ENCODE results near the gene MEAK7. TPM values are rescaled to one million over a fixed set of nuclear protein-coding genes. Genes with fewer than 3 reads are reported as not detected.
A peak's percentile ranks its signal among the peaks of the same experiment; 100 is the strongest.

The MEAK7 gene
- total RNA-seq, 1 experiment from 2014 or later: 37.2 TPM

DNA sequence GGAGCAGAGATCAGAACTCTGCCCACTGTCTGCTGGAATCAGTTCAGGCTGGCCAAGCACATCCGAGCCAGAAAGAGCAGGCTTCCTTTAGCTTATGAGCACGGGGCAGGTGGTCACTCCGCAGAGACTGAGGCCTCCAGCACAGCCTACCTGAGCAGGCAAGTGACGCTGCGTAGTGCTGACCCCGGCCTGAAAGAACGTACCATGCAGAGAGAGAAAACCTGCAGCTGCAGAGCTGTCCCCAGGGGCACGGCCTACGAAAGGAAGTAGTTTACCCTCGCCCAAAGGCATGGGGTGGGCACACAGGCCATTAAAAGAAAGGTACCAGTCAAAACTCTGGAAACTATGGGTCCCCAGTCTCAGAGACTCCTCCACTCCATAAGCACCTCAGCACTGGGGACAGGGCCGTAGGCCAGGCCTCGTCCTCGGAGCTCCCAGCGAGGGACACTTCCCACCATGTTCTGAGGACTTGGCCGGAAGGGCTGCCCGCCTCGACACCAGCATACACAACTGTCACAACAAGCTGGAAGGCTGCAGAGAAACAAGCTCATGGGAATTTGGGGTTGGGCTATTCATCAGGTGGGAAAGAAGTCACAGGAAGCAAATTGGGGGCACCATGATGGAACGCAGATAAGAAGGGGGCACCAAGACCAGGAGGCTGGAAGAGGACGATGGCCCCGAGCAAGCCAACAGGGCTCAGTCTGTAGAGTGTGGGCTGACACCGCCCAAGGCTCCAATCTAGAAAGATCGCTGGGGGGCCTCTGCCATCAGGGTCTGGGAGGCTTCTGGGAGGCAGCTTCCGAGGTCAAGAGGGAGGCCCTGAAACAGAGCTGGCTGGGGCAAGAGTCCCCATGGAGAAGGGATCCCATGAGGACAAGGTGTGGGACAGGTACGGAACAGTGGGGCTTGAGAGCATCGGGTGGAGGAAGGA, 21.2 kb downstream of the MEAK7 start:
- DNase-seq (ENCODE audit: low read depth): no peak
- in situ Hi-C loops (cut with HindIII; ENCODE audit: low pct_unique_long_range_greater_than_20kb, low sequenced_read_pairs): no loop called here

DNA sequence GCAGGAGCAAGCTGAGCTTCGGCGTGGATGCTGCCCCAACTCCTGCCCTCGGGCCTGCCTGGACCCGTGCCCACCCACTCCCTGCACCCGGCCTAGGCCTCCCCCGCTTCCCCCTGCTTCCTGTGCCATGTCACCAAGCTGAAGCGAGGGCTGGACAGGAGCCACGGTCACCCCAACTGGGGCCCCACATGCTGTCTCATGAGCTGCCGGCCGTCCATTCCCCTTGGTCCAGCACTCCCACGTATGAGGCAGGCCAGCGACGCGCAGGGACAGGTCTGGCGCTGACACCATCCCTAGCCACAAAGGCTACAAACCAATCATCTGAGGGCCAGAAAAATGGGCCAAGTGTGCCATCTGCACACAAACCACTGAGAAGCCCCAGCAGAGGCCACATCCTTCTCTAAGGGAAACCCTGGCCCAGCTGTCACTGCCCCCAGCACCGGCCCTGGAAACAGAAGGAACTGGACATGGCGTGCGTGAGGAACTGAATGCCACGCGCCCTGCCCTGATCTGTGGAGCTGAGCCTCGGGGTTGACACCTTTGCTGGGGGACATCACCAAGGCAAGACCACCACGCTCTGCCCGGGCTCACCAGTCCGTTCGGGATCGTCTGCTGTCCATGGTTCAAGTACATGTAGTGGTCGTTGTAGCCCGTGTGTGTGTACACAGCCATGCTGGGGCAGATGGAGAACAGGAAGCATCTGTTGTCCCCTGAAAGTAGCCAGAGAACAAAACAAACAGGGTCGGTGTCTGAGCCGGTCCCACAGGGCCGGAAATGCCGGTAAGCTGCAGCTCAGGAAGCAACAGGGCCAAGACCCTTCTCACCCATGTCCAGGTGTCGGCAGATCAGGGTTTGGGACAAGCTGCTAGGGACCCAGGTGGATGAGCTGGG, 22.2 kb downstream of the MEAK7 start:
- DNase-seq (ENCODE audit: low read depth): no peak
- in situ Hi-C loops (cut with HindIII; ENCODE audit: low pct_unique_long_range_greater_than_20kb, low sequenced_read_pairs): no loop called here

DNA sequence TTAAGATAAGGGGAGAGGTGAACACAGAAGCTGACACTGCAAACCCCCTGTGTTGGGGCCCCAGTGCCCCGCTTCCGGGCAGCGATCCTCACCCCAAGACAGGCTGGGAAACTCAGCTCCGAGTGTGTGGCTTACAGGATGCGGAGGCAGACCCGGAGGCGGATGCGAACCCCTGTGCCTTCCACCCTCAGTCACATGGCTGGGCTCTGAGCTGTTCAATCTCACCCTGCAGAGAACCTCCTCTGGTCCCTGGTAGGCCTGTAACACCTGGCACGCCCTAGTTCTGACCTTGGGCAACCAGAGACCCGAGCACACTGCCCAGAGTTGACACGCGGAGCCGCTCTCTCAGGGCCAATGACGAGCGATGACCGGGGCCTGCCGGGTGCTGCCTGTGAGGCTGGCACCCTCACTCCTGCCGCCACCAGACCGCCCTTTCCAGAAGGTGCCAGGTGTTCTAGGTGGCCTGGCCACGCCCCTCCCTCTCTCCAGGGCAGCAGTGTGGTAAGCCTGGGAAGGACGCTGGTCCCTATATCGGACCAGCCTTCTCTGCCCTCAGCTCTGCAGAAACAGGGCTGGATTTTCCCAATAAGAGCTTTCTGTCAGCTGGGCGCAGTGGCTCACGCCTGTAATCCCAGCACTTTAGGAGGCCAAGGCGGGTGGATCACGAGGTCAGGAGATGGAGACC, 23.3 kb downstream of the MEAK7 start:
- in situ Hi-C loops (cut with HindIII; ENCODE audit: low pct_unique_long_range_greater_than_20kb, low sequenced_read_pairs): no loop called here
- no peak for DNase-seq (ENCODE audit: low read depth)

DNA sequence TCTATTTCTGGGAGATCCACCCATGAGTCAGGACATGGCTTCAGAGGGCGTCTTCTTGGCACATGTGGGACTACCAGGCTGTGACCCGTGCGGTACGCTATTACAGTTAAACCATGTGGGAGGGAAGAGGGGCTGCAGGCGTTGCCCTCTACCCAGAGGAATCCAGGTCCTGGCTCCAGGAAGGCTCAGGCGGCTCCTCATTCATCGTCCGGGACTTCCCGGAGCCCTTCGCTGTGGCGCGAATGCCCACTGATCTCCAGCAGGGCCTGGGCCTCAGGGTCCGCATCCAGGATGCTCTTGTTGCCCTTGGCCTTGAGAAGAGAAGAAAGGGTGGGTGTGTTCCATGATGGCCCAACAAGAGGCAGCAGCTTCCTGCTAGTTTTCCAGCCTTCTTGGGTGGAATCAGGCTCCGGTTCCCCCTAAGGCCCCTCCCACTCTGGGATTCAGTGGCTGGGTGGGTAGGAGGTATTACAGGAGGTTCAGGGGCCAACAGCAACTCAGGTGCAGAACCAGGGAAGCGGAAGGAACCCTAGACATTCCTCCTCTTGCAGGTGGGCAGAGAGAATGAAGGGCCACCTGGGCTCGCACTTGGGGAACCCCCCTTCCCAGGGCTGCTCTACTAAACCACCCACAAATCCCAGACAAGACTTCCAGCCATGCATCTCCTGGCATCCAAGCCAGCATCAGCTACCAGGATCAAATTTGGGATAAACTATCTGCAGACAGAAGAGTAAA, 24.6 kb downstream of the MEAK7 start:
- in situ Hi-C loops (cut with HindIII; ENCODE audit: low pct_unique_long_range_greater_than_20kb, low sequenced_read_pairs): no loop called here
- DNase-seq (ENCODE audit: low read depth): no peak

DNA sequence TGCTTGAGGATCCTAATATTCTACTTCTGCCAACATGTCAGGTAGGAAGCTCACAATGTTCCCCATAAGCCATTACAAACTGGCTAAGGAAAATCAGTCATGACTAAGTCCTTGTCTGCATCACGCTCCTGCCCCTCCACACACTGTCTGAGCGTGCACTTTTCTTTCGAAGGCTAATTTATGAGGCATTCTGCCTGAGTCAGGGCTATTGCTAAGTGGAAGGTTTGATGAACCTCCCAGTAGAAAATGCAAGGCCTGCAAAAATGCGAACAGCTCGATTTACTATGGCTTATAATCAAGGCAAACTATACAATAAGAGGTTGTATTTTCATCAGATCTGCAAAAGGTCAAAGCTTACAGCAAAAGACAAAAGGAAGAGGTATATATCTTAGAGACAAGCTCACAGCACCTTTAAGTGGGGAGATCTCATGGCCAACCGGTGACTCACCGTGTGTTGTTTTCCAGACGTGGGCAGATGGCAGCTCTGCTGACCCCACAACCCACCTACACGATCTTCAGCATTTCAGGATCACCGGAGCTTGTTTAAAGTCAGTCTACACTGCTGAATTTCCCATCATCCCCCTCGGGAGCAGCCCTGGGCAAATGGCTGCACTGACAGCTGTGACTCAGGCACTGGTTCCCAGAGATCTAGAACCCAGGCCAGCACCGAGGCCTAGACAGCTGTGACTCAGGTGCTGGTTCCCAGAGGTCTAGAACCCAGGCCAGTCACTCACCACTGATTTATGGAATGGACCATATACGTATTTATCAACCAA, 26.1 kb downstream of the MEAK7 start:
- peak; percentile 40 for DNase-seq (ENCODE audit: low read depth)

DNA sequence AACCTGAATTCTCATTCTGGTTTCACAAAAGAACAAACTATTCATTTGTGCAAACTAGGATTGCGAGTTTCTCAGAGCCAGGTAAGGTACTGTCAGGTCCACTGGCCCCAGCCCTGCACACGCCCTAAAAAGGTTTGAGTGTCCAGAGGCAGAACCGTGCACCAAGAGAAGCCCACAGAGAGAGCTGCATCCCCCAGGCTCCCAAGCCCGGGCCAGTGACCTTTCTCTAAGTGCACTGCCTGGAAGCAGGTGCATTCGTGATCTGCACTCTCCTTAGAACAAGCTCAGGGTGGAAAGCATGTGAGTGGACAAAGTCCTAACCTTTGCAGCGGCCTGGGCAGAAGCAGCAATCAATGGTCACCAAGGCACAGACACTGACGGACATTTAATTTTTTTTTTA, 26.8 kb downstream of the MEAK7 start:
- DNase-seq (ENCODE audit: low read depth): no peak
- in situ Hi-C loops (cut with HindIII; ENCODE audit: low pct_unique_long_range_greater_than_20kb, low sequenced_read_pairs): no loop called here

More for the DNA sequence above, 26.1 kb downstream of the MEAK7 start:
- in situ Hi-C loops (cut with HindIII; ENCODE audit: low pct_unique_long_range_greater_than_20kb, low sequenced_read_pairs): no loop called here

DNA sequence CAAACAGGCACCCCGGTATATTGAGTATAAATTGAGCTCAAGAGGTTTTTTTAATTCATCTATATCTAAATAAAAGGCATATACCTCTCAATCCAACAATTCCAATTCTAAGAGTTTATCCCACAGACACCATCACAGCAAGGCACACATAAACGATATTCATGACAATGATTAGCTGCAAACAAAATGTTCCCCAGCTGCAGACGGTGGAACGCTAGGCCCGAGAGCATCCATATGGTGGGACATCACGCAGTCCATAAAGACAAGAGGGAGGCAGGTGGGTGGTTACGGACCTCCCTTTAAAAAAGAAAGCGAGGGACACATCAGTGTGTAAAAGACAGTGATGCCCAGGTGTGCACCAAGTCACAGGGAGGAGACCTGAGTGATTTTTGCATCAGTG, 28.1 kb downstream of the MEAK7 start:
- DNase-seq (ENCODE audit: low read depth): no peak
- in situ Hi-C loops (cut with HindIII; ENCODE audit: low pct_unique_long_range_greater_than_20kb, low sequenced_read_pairs): no loop called here

DNA sequence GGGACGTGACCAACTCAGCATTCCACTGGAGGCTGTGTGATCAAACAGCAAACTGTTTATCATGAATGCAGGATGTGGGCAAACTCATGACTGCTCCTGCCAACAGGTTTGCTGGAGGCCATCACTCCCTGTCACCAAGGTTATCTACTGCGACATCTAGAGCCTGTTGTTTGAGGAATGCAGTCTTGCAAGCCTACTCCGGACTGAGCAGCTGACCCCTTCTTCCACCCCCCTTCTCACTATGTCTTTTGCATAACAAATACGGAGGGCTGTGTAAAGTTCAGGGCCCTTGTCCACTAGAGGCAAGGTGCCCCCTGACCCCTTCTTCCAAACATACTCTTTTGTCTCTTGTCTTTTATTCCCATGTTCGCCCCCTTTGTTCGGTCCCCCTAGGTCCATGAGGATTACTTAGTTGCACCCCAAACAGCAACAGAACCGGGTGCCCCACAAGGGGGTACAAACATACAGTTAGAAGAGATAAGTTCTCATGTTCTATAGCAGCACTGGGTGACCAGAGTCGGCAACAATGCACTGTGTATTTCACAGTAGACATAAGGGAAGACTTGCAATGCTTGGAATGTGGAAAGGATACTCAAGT, 28.7 kb downstream of the MEAK7 start:
- no peak for DNase-seq (ENCODE audit: low read depth)
- in situ Hi-C loops (cut with HindIII; ENCODE audit: low pct_unique_long_range_greater_than_20kb, low sequenced_read_pairs): no loop called here

DNA sequence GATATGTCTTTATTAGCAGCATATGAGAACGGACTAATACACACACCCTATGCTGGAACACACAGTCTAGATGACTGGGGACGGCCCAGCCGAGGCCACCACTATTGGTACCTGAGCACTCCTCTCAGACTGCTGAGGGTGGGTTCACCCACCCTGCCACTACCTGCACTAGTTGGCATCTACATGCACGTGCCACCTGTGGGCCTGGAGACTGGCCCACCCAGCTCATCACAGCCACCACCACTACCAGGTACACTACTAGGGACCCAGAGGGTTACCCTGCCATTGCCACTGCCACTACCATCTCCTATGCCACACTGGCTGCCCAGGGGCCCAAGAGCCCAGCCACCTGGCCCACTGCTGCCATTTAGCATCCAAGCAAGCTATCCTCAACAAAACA, 32.5 kb downstream of the MEAK7 start:
- no peak for DNase-seq (ENCODE audit: low read depth)
- in situ Hi-C loops (cut with HindIII; ENCODE audit: low pct_unique_long_range_greater_than_20kb, low sequenced_read_pairs): no loop called here

DNA sequence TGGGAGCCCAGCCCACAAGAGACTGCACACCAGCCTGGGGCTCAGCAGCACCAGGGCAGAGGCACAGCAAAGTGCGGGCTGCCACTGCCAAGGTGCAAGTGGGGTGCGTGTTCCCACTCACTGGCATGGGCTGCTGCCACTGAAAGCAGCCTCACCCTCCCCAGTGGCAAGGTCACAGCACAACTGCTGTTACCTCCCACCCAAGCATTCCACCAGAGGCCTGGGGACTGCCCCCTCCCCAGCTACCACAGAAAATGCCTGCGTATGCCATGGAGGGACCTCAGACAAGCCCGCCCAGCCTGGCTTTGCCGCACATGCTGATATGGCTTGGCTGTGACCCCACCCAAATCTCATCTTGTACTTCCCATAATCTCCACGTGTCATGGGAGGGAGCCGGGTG, 33.1 kb downstream of the MEAK7 start:
- no peak for DNase-seq (ENCODE audit: low read depth)
- in situ Hi-C loops (cut with HindIII; ENCODE audit: low pct_unique_long_range_greater_than_20kb, low sequenced_read_pairs): no loop called here

DNA sequence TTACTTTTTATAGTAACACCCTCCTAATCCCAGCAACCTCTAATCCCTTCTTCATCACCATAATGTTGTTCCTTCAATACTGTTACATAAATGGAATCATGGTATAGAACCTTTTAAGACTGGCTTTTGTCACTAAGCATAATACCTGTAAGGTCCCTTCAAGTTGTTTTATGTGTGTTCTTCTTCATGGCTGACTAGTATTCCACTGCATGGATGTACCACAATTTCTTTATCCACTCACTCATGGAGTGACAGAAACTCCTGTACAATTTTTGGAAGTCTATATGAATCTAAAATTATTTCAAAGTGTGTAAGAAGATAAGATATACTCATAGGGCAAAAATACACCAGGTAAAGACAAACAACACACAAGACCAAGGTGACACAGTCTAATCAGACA, 36.8 kb downstream of the MEAK7 start:
- in situ Hi-C loops (cut with HindIII; ENCODE audit: low pct_unique_long_range_greater_than_20kb, low sequenced_read_pairs): no loop called here
- DNase-seq (ENCODE audit: low read depth): no peak

DNA sequence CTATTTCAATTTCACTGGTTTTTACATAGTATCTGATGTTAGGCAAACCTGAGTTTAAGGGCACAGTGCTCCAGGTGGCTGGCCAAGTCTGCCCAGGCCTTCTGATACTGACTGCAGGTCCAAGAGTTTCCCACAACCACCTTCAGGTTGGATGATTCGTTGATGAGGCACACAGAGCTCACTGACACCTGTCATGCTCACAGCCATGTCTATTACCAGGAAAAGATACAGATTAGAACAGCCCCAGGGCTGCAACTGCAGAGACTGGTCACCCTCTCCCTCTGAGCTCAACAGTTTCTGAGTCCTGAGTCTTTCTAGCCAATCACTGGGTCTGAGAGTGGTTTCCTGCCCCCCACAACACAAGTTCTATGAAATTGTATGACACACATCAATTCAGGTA, 37.2 kb downstream of the MEAK7 start:
- in situ Hi-C loops (cut with HindIII; ENCODE audit: low pct_unique_long_range_greater_than_20kb, low sequenced_read_pairs): no loop called here
- DNase-seq (ENCODE audit: low read depth): no peak

DNA sequence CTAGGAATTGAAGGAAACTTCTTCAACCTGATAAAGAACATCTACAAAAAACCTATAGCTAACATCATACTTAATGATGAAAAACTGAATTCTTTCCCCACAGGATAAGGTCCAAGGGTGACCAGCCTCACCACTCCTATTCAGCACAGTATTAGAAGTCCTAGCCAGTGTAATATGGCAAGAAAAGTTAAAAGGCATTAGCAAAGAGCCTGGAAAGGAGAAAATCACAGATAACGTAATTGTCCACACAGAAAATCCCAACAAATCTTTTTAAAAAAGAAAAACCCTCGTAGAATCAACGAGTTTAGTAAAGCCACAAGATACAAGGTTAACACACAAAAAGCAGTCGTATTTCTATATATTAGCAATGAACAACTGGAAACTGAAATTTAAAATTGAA, 37.8 kb downstream of the MEAK7 start:
- in situ Hi-C loops (cut with HindIII; ENCODE audit: low pct_unique_long_range_greater_than_20kb, low sequenced_read_pairs): no loop called here
- DNase-seq (ENCODE audit: low read depth): no peak

DNA sequence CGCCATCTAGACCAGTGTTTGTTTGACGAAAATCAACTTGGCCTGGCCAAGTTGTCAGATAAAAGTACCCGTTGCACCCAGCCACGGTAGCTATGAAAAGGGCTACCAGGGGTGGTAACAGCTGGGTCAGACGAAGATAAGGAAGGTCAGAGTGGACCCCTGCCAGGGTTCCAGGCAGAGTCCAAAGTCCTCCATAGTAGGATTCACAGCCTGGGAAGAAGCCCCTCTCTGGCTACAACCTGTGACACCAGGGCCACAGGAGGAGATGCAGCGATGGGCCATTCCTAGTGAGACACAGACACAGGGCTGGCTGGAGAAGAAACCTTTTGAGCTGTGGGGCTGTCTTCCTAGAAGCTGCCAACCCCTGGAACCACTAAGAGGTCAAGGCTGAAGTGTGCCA, 39.3 kb downstream of the MEAK7 start:
- DNase-seq (ENCODE audit: low read depth): no peak
- in situ Hi-C loops (cut with HindIII; ENCODE audit: low pct_unique_long_range_greater_than_20kb, low sequenced_read_pairs): no loop called here

DNA sequence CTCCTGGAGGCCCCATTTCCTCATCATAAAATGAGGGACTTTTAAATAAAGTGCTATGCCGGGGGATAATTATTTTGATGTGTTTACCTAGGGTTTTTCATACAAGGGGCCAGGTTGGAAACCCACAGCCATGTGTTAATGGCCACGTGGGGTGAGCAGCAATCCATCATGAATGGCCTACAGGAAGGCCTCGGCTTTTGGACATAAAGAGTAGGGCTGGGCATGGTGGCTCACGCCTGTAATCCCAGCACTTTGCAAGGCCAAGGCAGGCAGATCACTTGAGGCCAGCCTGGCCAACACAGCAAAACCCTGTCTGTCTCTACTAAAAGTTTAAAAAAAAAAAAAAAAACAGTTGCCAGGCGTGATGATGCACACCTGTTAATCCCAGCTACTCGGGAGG, 40.3 kb downstream of the MEAK7 start:
- in situ Hi-C loops (cut with HindIII; ENCODE audit: low pct_unique_long_range_greater_than_20kb, low sequenced_read_pairs): no loop called here
- no peak for DNase-seq (ENCODE audit: low read depth)

DNA sequence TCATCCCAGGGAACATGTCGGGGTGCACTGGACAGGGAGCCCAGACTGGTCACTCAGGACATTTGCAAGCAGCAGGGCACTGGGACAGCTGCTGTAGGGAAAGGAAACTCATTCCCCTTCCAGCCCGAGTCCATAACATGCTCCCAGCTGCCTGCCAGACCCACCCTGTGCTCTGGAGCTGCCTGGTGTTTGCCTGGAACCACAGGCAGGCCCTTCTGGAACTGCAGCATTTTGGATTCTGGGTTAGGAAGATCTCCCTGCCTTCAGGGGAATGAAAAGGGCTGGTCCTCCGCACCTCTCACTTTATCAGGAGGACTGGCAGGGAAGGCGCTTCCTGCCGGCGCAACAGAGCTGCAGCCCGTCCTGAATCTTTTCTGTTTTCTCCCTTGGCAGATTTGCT, 41.2 kb downstream of the MEAK7 start:
- in situ Hi-C loops (cut with HindIII; ENCODE audit: low pct_unique_long_range_greater_than_20kb, low sequenced_read_pairs): no loop called here
- no peak for DNase-seq (ENCODE audit: low read depth)
